Esophagus squamous epithelium (tissue), 4 donors: ENCODE measurements around the gene TGFBR3.

ENCODE experiments used
- CTCF ChIP-seq, 6 experiments: fragments of 450-650 bp in 4 of 6; fragments of 200-600 bp in 2 of 6; sonication (generic) in 2 of 6; IDR thresholded peaks; one replicate each; pipeline ENCODE4 v1.5.1; 2016 to 2019; ENCODE audit warnings: antibody characterized with exemption in 6 of 6, mild to moderate bottlenecking in 4 of 6, moderate library complexity in 4 of 6
- POLR2A ChIP-seq, 4 donors: fragments of 450-650 bp; IDR thresholded peaks; one replicate each; pipeline ENCODE4 v1.6.1; 2017; ENCODE audit warnings: antibody characterized with exemption in 4 of 4, mild to moderate bottlenecking in 4 of 4, moderate library complexity in 3 of 4

- TF ChIP-seq CTCF (IDR thresholded peaks at IDR 0.05) (no peak), POLR2A (IDR thresholded peaks at IDR 0.05) (no peak)
Observed at GRCh38 chr1:91844862-91845528, 41.0 kb downstream of the TGFBR3 start.
